ENCODE results near the gene PPP1R13L.
A peak's percentile ranks its signal among the peaks of the same experiment; 100 is the strongest.

The PPP1R13L gene

DNA sequence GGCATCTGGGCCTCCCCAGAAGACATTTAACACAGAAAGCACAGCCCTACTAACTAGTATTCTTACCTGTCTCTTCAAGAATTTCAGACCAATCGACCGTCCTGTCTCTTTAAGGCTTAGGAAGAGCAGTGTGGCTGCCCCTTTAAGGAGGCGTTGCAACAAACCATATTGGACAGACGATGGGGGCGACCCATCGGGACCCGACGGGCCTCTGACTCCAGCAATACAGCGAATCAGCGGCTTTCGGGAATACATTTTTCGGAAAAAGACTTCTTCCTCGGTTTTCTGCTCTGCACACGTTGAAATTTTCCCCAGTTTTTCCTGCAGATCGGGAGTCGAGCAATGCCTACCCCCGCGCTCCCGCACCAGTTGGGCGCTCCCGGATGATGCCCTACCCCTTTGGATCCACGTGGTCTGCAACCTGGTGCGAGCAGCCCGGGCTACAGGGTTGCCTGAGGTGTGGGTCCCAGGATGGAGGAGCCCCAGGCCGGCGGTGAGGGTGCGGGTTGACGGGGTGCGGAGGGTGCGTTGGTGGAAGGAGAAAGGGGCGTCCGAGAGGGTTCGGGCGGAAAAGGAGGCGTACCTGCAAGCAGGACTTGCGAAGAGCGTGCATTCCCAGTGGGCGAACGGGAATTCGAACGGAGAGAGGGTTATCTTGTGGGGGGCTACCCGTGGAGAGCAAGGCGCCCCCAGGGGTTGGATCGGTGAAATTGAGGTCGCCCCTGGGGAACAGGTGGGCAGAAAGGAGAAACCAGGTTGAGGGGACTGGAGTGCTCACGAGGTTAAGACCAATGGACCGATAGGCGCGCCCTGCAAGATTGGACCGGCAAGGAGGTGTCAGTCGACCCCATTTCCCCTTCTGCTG lies 1.6 kb upstream of the PPP1R13L start, which contains the start of gene POLR1G:
POLR1G (plus strand) TSS at position 419 of the 865 bp plus-strand sequence; CDS start at position 472, 53 bp downstream.
- peak; percentile 65 for DNase-seq (ENCODE audit: low read depth)

DNA sequence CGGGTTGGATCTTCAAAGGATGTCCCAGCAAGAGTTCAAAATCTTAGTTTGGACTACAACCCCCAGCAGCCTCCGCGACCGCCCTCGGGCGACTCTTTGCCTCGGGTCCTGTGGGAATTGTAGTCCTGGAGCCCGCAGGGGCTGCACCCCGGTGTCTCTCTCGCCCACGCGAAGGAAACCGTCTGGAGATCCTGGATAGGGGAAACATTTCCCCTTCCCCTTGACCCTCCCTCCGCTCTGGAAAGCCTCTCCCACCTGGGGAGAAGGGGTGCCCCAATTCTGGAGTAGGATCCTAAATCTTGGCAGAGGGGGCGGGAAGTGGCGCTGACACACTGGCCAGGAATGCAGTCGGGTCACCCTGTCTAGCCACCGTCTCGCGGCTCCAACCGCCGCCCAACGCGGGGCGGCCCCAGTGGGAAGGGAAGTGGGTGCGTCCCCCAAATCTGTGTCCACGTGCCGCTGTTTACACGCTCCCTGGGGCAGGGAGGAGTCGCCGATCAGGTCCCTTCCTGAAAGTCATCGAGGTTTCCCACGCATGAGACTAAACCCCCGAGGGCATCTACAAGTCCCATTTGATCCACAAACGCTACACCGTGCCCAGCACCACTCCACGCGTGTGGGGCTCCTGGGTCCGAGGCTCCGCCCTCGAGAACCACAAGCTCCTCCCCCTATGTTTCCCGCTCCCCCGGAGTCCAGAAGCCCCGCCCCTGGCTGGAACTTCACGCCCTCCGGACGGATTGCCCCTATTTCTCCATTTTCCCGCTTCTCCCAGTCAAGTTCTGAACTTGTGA lies 761 bp upstream of the PPP1R13L start:
- DNase-seq (ENCODE audit: low read depth) = peak; percentile 70

DNA sequence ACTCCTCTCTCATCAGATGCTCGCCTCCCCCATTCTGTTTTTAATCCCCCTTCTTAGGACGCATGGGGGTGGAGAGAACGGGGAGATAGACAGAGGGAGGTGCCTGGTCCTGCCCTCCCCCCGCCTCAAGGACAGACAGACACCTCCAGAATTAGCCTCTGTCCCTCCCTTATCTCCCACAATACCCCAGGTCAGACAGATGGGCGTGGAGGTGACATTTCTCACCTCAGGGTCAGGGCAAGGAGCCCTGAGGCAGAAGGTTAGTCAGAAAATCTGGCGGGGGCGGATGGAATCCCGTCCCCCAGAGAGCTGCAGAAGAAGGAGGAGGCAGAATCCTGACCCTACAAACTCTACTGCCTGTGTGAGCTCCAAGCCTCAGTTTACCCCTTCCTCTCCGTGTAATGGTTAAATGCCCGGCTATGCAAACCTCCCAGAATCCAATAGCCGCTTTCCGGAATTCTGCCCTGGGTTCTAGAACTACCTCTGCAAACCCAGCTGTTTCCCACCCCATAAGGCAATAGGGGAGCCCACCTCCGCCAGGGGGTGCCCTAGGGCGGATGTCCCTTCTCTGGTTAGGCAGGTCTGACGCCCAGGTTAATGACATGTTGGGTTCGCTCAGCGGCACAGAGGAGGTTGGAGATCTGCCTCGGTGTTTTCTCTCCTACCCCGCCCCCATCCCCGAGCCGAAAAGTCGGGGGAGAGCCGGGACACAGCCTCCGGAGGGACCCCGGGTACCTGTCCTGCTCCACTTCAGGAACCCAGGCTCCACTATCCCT lies 900 bp downstream of the PPP1R13L start:
- no peak for DNase-seq (ENCODE audit: low read depth)

DNA sequence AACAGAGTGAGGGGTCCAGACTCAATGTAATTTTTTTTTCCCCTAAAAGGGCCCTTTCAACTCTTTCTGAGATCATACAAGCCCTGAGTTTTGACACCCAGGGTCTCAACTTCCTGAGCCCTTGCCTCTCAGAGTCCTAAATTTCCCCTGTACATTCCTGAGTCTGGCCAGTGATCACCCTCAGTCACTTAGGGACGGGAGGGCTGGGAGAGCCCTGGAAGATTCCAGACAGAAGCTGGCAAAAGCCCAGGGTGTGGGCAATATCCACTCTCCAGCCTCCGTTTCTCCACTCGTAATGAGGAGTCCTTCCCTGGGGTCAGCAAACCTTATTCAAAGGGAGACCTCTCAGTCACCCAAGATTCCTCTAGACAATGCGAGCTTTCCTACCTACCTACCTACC lies 1.6 kb downstream of the PPP1R13L start:
- no peak for DNase-seq (ENCODE audit: low read depth)

DNA sequence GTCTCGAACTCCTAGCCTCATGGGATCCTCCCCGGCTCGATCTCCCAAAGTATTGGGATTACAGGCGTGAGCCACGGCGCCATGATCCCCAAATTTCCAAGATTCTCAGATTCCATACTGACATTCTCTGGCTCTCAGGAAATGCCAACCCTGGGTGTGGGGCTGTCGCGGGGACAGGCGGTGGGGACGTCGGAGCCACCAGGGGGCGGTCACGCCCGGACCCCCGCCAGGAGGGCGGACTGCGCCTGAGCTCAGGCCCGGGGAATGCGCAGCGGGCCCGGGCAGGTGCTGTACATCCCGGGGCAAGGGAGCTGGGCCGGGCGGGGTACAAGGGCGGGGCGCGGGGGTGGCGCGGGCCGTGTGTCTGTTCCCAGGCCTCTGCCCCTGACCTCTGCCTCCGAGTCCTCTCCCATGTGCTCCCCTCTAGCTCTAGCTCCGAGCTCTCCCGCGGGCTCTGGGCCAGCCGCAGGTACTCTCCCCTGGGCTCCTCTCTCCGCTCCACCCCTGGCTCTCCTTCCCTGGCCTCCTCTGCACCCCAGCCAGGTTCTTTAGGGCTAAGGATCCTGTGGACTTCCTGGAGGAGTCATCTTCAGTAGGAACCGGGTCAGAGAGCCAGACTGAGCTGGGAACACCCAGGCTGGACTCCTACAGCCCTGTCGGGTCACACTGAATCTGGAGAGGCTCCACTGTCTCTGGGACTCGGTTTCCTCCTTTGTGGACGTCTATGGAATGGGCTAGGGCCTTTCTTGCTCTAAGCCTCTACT lies 2.4 kb downstream of the PPP1R13L start:
- no peak for DNase-seq (ENCODE audit: low read depth)

DNA sequence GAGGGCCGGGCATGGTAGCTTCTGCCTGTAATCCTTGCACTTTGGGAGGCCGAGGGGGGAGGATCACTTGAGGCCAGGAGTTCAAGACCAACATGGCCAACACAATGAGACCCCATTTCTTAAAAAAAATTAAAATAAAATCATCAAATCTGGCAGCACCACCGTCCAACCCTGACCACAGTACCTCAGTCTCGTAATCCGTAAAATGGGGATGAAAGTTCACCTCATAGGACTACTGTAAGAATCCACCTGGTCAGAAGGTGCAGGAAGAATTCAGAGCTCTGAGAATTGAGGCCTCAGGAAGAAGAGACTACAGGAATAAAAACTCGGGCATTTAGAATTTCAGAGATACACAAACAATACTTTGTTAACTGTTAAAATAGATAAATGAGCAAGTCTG lies 3.1 kb downstream of the PPP1R13L start:
- DNase-seq (ENCODE audit: low read depth) = no peak

DNA sequence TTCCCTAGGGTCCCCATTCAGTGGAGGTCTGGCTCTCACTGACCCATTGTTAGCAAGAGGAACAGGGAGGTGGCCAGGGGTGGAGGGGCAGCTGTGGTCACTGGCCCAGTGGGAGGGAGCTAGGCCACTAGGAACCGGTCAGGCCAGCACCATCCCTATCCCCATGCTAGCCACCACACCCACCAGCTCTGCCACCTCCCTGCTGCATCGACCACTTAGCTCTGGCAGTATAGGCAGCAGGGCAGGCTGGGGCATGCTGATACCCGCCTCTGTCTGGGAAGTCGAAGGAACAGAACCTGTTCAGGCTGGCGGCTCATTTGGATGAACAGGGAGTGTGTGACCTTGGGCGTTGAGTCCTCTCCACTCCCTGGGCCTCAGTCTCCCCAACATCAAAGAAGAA lies 4.7 kb downstream of the PPP1R13L start:
- no peak for DNase-seq (ENCODE audit: low read depth)

DNA sequence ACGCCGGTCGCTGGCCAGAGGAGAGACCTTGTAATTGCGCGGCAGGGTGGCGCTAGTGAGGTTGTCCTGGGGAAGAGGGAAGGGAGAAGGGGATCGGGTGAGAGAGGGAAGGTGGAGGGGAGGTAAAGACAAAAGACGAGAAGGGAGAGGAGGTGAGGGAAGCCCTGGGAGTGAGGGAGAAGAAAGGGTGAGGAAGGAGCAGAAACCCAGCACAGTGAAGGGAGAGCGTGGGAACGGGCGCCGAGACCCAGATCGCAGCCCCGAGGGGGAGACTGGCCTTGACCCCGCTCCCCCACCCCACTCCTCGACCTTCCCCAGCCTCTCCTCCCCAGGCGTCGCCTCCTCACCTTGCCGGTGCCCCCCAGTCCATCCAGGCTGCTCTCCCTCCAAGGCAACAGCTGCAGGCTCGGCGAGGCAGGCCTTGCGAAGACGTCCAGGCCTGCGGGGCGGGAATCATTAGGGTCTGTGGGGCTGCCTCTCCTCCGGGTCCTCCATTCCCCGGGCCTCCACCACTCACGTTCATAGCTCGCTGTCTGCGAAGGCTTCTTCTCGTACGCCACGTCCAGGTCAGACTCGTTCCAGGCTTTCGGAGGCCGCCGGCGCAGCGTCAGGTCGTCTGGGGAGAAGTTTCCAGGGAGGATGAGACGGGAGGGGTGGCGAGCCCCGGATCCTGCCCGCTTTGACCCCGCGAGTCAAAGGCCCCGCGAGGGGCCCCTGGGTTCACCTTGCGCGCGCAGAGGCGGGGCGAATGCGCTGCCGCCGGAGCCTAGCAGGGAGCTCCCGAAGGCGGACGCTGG lies 8.8 kb downstream of the PPP1R13L start:
- DNase-seq (ENCODE audit: low read depth) = no peak

DNA sequence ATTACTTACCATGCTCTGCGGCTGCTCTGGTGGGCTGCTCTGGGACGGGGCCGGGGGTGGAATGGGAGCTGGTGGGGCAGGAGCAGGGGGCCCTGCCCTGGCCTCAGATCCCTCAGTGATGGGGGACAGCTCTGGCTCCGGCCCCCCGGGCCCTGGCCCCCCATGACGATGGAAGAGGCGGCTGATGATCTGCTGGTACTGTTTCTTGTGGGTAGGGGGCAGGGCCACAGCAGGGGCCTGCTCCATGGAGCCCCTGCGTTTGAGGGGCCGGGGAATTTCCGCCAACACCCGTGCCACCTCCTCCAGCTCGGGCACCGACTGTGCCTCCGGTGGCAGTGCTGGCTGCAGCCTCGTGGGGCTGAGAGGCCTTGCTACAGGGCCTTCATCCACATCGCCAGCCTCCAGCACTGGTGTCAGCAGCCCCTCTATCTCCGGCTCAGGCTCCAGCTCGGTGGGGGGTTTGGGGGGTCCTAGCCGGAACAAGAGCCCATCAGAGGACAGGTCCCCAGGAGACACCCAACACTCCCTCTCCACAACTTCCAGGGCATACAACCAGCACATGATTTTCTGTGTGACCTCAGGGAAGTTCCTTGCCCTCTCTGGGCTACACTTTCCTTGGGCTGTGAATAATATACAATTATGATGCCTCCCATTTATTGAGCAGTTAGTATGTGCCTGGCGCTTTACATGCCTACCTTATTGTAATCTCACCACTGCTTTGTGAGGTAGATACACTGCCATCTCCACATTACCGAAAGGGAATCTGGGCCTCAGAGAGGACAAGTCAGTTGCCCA lies 12.8 kb downstream of the PPP1R13L start:
- DNase-seq (ENCODE audit: low read depth) = no peak

DNA sequence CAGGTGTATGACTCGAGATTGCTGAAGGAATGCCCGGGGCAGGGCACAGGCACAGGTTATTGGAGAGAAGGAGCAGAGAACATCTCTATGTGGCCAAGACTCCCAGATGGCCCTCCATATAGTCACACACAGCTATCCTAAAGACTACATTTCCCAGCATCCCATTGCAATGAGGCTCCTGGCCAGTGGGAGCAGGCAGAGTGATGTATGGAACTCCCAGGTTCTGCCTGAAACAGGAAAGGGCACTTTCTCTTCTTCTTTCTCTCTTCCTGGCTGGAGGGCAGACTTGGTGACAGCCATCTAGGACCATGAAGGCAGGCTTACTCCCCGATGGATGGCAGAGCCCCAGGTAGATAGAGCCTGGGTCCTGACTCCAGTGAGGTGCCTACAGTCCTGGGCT lies 13.5 kb downstream of the PPP1R13L start:
- no peak for DNase-seq (ENCODE audit: low read depth)

DNA sequence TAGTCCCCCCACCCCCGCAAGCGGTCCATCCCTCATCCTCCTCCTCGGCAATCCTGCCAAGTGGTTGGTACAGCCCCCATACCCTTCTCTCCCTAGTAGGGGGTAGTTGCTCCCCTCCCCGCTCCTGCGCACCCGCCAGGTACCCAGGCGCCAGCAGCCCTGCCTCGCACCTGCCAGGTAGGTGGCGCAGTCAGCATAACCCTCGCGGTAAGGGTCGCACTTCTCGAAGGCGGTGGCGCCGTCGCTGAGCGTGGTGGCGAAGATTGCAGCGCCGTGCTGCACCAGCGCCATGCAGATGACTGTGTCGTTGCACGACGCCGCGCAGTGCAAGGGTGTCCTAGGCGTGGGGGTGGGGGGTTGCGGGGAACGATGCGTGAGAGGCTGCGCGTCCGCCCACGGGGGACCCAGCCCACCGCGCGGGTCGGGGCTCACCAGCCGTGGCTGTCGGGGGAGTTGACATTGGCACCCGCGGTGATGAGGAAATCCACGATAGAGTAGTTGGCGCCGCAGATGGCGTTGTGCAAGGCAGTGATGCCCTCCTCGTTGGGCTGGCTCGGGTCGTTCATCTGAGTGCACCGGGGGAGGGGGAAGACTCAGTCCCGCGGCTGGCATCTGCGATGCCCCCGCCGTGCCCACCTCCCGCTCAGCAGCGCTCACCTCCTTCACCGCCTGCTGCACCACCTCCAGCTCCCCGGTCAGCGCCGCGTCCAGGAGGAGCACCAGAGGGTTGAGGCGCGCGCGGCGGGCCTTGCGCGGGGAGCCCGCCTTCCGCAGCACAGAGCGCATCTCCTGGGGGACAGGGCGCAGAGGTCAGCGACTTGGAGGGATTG lies 19.3 kb downstream of the PPP1R13L start:
- DNase-seq (ENCODE audit: low read depth) = no peak

DNA sequence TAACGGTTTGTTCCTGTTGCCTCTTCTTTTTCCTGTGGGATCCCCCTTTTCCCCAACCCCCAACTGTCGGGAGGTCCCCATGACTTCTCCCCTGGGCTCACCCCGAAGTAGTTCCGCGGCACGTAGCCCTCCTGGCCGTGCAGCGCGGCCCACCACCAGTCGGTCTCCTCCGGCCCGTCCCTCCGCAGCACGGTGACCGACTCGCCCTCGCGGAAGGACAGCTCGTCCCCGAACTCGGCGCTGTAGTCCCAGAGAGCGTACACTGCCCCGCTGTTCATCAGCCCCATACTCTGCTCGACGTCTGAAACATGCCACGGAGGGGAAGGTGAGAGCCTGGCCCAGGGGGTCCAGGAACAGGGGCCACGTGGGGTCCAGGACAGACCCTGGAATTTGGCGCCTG lies 22.4 kb downstream of the PPP1R13L start:
- no peak for DNase-seq (ENCODE audit: low read depth)

DNA sequence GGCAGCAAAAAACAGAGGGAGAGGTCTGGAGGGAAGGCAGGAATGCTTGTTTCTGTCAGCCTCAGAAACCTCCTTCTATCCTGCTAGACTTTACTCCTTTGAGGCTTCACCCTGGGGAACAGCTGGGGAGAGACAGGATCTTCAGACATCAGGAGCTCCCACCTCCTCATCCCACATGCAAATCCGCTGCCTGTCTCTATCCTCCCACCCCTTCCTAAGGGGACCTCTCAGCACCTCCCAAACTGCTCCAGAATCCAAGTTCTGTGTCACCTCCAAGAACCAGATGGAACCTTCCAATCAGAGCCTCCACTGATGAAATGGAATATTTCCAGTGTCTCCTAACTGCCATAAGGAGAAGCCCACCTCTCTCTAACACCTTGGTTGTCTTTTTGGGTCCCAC lies 24.8 kb downstream of the PPP1R13L start:
- no peak for DNase-seq (ENCODE audit: low read depth)

DNA sequence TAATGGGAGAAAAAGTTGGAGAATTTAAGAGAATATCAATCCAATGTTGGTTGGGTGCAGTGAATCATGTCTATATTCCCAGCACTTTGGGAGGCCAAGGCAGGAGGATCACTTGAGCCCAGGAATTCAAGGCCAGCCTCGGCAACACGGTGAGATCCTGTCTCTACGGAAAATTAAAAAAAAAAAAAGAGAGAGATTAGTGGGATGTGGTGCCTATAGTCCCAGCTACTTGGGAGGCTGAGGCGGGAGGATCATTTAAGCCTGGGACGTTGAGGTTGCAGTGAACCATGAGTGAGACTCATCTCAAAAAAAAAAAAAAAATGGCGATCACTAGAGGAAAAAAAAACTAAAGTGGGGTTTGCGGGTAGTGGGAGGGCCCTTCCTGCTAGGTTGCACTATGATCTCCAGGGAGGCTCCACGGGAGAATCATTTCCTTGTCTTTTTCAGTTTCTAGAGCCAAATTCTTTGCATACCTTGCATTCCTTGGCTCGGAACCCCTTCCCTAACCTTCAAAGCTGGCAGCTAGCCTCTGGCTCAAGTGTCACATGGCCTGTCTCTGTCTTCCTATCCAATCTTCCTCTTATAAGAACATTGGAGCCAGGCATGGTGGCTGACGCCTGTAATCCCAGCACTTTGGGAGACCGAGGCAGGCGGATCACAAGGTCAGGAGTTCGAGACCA lies 28.7 kb downstream of the PPP1R13L start:
- DNase-seq (ENCODE audit: low read depth) = peak; percentile 96

DNA sequence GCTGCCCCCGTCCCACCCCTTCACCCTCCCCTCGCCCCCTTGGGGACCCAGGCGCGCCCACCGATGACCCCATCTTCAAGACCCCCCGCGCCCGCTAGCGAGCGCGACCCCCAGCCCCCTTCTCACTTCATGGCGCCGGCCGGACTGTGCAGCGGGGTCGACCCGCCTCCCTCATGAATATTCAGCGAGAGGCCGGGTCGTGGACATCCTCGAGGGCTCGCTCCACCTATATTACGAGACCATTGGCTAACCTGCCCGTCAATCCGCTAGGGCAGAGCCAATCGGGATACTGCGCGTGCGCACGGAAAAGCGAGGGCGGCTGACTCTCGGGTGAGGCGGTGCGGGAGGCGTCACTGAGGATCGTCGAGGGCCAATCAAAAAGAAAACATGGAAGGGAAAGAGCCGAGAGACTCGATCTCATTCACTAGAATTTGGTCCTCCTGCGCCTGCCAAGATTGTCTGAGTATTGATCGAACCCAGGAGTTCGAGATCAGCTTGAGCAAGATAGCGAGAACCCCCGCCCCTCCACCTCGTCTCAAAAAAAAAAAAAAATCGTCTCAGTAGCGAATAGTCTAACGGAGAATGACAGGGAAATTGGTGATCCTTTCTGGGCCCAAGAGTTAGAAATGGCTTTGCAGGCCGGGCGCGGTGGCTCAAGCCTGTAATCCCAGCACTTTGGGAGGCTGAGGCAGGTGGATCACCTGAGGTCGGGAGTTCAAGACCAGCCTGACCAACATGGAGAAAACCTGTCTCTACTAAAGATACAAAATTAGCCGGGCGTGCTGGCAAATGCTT lies 34.3 kb downstream of the PPP1R13L start, which contains the start of gene ERCC2:
ERCC2 (minus strand) TSS at position 164 of the 795 bp plus-strand sequence; CDS start at position 131, 33 bp downstream.
- peak; percentile 94 for DNase-seq (ENCODE audit: low read depth)

DNA sequence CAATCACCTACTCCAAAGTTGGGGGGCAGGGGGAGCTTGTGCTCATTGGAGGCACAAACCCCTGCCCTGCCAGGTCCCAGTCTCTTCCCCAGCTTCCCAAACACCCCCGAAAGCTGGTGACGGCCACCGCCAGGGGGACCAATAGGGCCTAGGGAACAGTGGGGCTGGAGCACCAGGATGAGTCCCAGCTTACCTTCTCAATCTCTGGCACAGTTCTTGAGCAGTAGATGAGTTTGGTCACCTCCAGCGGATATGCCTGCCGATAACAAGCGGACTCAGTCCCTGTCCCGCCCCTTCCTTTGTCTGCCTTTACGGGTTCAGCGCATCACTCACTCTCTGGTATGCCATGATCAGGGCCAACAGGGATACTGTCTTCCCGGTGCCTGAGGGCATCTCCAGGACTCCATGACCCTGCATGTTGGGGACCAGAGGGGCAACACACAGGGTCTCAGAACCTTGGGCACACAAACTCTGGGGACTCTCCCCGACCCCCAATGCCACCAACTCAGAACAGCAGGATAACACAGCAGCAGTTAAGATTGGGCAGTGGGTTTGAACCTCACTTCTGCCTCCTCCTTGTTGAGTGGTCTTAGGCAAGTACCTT lies 36.0 kb downstream of the PPP1R13L start:
- no peak for DNase-seq (ENCODE audit: low read depth)

DNA sequence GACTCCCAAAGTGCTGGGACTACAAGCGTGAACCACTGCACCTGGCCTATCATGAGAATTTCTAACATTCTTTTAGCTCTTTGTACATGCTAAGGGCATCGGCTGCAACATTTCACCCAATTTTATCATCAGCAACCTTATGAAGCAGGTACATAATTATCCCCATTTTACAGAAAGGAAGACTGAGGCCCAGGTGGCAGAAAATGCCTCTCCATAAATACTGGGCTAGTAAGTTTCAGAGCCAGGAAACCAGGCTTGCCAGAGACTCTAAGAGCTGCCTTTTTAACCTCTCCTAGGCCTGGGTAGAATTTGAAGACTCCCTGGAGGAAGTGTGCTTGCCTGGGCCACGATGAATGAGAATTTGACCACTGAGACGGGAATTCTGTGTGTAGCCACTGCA lies 36.7 kb downstream of the PPP1R13L start:
- no peak for DNase-seq (ENCODE audit: low read depth)

All from GM04503 (cell line).